Suprapubic skin (tissue), 4 donors: Measurements from ENCODE around the gene HMGN4. TPM values are rescaled to one million over a fixed set of nuclear protein-coding genes. Genes with fewer than 3 reads are reported as not detected.

Experiments used
- DNase-seq, 2 donors: peaks; one replicate each; pipeline ENCODE4 v3.0.0-alpha.2; 2019; ENCODE audit warnings: low spot score in 2 of 2
- H3K27ac ChIP-seq: fragments of 200-600 bp; sonication (generic); one replicate; pipeline ENCODE4 v1.5.1; 2019
- H3K27me3 ChIP-seq: fragments of 200-600 bp; sonication (generic); one replicate; pipeline ENCODE4 v1.5.1; 2019
- H3K36me3 ChIP-seq: fragments of 200-600 bp; sonication (generic); one replicate; pipeline ENCODE4 v1.5.1; 2019
- H3K4me1 ChIP-seq: fragments of 200-600 bp; sonication (generic); one replicate; pipeline ENCODE4 v1.5.1; 2019
- H3K4me3 ChIP-seq: fragments of 200-600 bp; sonication (generic); one replicate; pipeline ENCODE4 v1.5.1; 2019; ENCODE audit warnings: mild to moderate bottlenecking
- H3K9me3 ChIP-seq: fragments of 200-600 bp; sonication (generic); one replicate; pipeline ENCODE4 v1.5.1; 2019
- CTCF ChIP-seq, 2 donors: fragments of 200-600 bp in 1 of 2; fragments of 450-650 bp in 1 of 2; sonication (generic) in 1 of 2; IDR thresholded peaks; one replicate each; pipeline ENCODE4 v1.5.1; 2016 to 2019; ENCODE audit warnings: antibody characterized with exemption in 2 of 2, mild to moderate bottlenecking in 1 of 2, moderate library complexity in 1 of 2
- EP300 ChIP-seq: sonication (generic); formaldehyde crosslinking; IDR thresholded peaks from one replicate; pipeline ENCODE4 v1.6.1; 2017; ENCODE audit warnings: antibody characterized with exemption
- POLR2A ChIP-seq, 2 donors: fragments of 450-650 bp; IDR thresholded peaks; one replicate each; pipeline ENCODE4 v1.6.1; 2017; ENCODE audit warnings: antibody characterized with exemption in 2 of 2, mild to moderate bottlenecking in 2 of 2, moderate library complexity in 2 of 2
- POLR2AphosphoS5 ChIP-seq, 3 donors: sonication (generic); formaldehyde crosslinking; IDR thresholded peaks; one replicate each; pipeline ENCODE4 v1.6.1; 2017; ENCODE audit warnings: antibody characterized with exemption in 3 of 3
- WGBS: methylation state at CpG from one replicate; pipeline ENCODE4 v1.1.5; 2018; 5-methylcytosine and 5-hydroxymethylcytosine counted together
- total RNA-seq, 4 donors: library from RNA; depleted of rRNA; stranded (reverse); fragments of >200 nt; gene quantifications; one replicate each; pipeline ENCODE4 v1.1.0, GENCODE V29; 2016

HMGN4 gene
- total RNA-seq, 4 donors from 2014 or later = 25.2 to 48.5 (median 34.5) TPM

GRCh38 chr6:26495281-26495680 lies 42.9 kb upstream of the HMGN4 start:
- DNase-seq = no peak
- no peak overlapping the region for H3K27ac ChIP-seq
- H3K4me1 ChIP-seq = no peaks in the 10 kb centered on the region
- no peaks in the 10 kb centered on the region for H3K9me3 ChIP-seq
- WGBS = 67% methylated on average over 1 of the region's 1 CpG
- H3K4me3 ChIP-seq = no peak overlapping the region
- H3K36me3 ChIP-seq = no peaks in the 10 kb centered on the region
- no peak for TF ChIP-seq EP300
- no peak for TF ChIP-seq POLR2A (IDR thresholded peaks at IDR 0.05)
- TF ChIP-seq CTCF (IDR thresholded peaks at IDR 0.05) = no peak
- TF ChIP-seq POLR2AphosphoS5 (IDR thresholded peaks at IDR 0.05) = no peak
- no peaks in the 10 kb centered on the region for H3K27me3 ChIP-seq

GRCh38 chr6:26497610-26498009 lies 40.6 kb upstream of the HMGN4 start:
- Histone ChIP-seq H3K9me3 (no peaks in the 10 kb centered on the region), H3K27ac (no peak overlapping the region), H3K27me3 (peaks cover 22% of the 10 kb centered on the region), H3K4me3 (no peak overlapping the region), H3K4me1 (peaks cover 12% of the 10 kb centered on the region), H3K36me3 (no peaks in the 10 kb centered on the region)
- TF ChIP-seq CTCF (IDR thresholded peaks at IDR 0.05) (no peak), POLR2AphosphoS5 (IDR thresholded peaks at IDR 0.05) (no peak), POLR2A (IDR thresholded peaks at IDR 0.05) (no peak), EP300 (no peak)
- 82% methylated on average over 4 of the region's 4 CpGs for WGBS
- DNase-seq = no peak

- Histone ChIP-seq H3K4me3 (no peak within 1 kb of the TSS), H3K36me3 (no peaks in the 10 kb centered on the region), H3K9me3 (no peaks in the 10 kb centered on the region), H3K4me1 (peaks cover 12% of the 10 kb centered on the region), H3K27ac (no peak within 1 kb of the TSS), H3K27me3 (peaks cover 30% of the 10 kb centered on the region)
- TF ChIP-seq POLR2A (IDR thresholded peaks at IDR 0.05) (no peak), EP300 (no peak), CTCF (IDR thresholded peaks at IDR 0.05) (no peak), POLR2AphosphoS5 (IDR thresholded peaks at IDR 0.05) (no peak)
- DNase-seq = no peak
- WGBS = 69% methylated on average over 2 of the region's 2 CpGs
Measured at GRCh38 chr6:26500102-26500501, 38.1 kb upstream of the HMGN4 start, which contains the start of gene BTN1A1. TSS of gene BTN1A1 (plus strand) at chr6:26500303. CDS start at chr6:26501287, 984 bp downstream.

- H3K27ac ChIP-seq = no peak overlapping the region
- DNase-seq = no peak
- H3K36me3 ChIP-seq = no peaks in the 10 kb centered on the region
- H3K4me1 ChIP-seq = peaks cover 12% of the 10 kb centered on the region
- peaks cover 30% of the 10 kb centered on the region for H3K27me3 ChIP-seq
- no peaks in the 10 kb centered on the region for H3K9me3 ChIP-seq
- peak overlapping the region; percentile 41 for H3K4me3 ChIP-seq
- 12% methylated on average over 49 of the region's 49 CpGs for WGBS
- TF ChIP-seq CTCF (IDR thresholded peaks at IDR 0.05) (no peak), POLR2AphosphoS5 (IDR thresholded peaks at IDR 0.05) (no peak), EP300 (no peak), POLR2A (IDR thresholded peaks at IDR 0.05) (no peak)
Measured at GRCh38 chr6:26501482-26501986, 36.6 kb upstream of the HMGN4 start.

GRCh38 chr6:26502165-26502564 lies 36.0 kb upstream of the HMGN4 start:
- Histone ChIP-seq H3K4me3 (peak overlapping the region; percentile 41), H3K27ac (no peak overlapping the region)
- no peak for TF ChIP-seq EP300
- no peak for TF ChIP-seq POLR2A (IDR thresholded peaks at IDR 0.05)
- no peak for TF ChIP-seq POLR2AphosphoS5 (IDR thresholded peaks at IDR 0.05)
- no peak for TF ChIP-seq CTCF (IDR thresholded peaks at IDR 0.05)

More at GRCh38 chr6:26502165-26502564, 36.0 kb upstream of the HMGN4 start:
- DNase-seq = no peak
- peaks cover 12% of the 10 kb centered on the region for H3K4me1 ChIP-seq
- no peaks in the 10 kb centered on the region for H3K36me3 ChIP-seq
- peaks cover 30% of the 10 kb centered on the region for H3K27me3 ChIP-seq
- no peaks in the 10 kb centered on the region for H3K9me3 ChIP-seq
